Fibroblast of villous mesenchyme (primary cell): ENCODE measurements around the gene ARL16. TPM values are rescaled to one million over a fixed set of nuclear protein-coding genes. Genes with fewer than 3 reads are reported as not detected.

Source experiments
- DNase-seq: peaks from one replicate; pipeline ENCODE4 v3.0.0-alpha.2; 2010; ENCODE audit warnings: low read depth
- H3K4me3 ChIP-seq: 2 replicates; pipeline ENCODE4 v1.5.1; 2011; ENCODE audit warnings: low read depth, mild to moderate bottlenecking, low read length
- CTCF ChIP-seq: IDR thresholded peaks from 2 replicates; pipeline ENCODE4 v1.5.1; 2012; ENCODE audit warnings: low read depth, mild to moderate bottlenecking, low read length; ENCODE audit not compliant: insufficient read depth
- total RNA-seq: library from RNA; depleted of rRNA; stranded (reverse); fragments of >200 nt; gene quantifications from 2 replicates; pipeline ENCODE4 v1.2.3, GENCODE V29; 2012

Gene ARL16
- total RNA-seq, 1 donor = 22.9 TPM

- no peak for TF ChIP-seq CTCF
These were observed 21.6 kb downstream of the ARL16 start for GRCh38 chr17:81662002-81662401.

GRCh38 chr17:81660441-81660840 is 23.2 kb downstream of the ARL16 start:
- TF ChIP-seq CTCF = no peak
- no peak overlapping the region for H3K4me3 ChIP-seq
- DNase-seq = no peak

More at GRCh38 chr17:81662002-81662401, 21.6 kb downstream of the ARL16 start:
- DNase-seq = no peak
- H3K4me3 ChIP-seq = no peak overlapping the region

GRCh38 chr17:81659038-81659437 is 24.6 kb downstream of the ARL16 start:
- H3K4me3 ChIP-seq = no peak overlapping the region
- TF ChIP-seq CTCF = no peak
- DNase-seq = no peak

- no peak overlapping the region for H3K4me3 ChIP-seq
- DNase-seq = no peak
- no peak for TF ChIP-seq CTCF
These were observed 26.8 kb downstream of the ARL16 start for GRCh38 chr17:81656835-81657234.

- H3K4me3 ChIP-seq = no peak within 1 kb of the TSS
- TF ChIP-seq CTCF = no peak
These were observed 27.4 kb downstream of the ARL16 start, which contains the start of gene PDE6G for GRCh38 chr17:81656118-81656743. PDE6G (minus strand) TSS chr17:81656542; CDS start chr17:81653305, 3,237 bp downstream.

GRCh38 chr17:81655378-81656117 is 28.0 kb downstream of the ARL16 start:
- DNase-seq = no peak
- H3K4me3 ChIP-seq = no peak overlapping the region
- TF ChIP-seq CTCF = no peak

More at GRCh38 chr17:81656118-81656743, 27.4 kb downstream of the ARL16 start, which contains the start of gene PDE6G:
- DNase-seq = no peak
